Peyer's patch (tissue), 4 donors: Measurements from ENCODE around the gene MCOLN1. TPM values are rescaled to one million over a fixed set of nuclear protein-coding genes. Genes with fewer than 3 reads are reported as not detected.

Experiments
- DNase-seq, 3 donors: peaks; one replicate each; pipeline ENCODE4 v3.0.0-alpha.2; 2017 to 2019
- H3K27ac ChIP-seq, 4 donors: fragments of 200-600 bp; sonication (generic); one replicate each; pipeline ENCODE4 v1.5.1; 2016 to 2019
- H3K27me3 ChIP-seq, 2 donors: fragments of 200-600 bp; sonication (generic); one replicate each; pipeline ENCODE4 v1.5.1; 2019
- H3K36me3 ChIP-seq, 3 donors: fragments of 200-600 bp; sonication (generic); one replicate each; pipeline ENCODE4 v1.5.1; 2016 to 2019
- H3K4me1 ChIP-seq, 4 donors: fragments of 200-600 bp; sonication (generic); one replicate each; pipeline ENCODE4 v1.5.1; 2016 to 2019
- H3K4me3 ChIP-seq, 4 donors: fragments of 200-600 bp; sonication (generic); 1 replicate in 3 of 4; 2 replicates in 1 of 4; pipeline ENCODE4 v1.5.1; 2016 to 2019; ENCODE audit warnings: mild to moderate bottlenecking in 1 of 4
- H3K9me3 ChIP-seq, 4 donors: fragments of 200-600 bp; sonication (generic); one replicate each; pipeline ENCODE4 v1.5.1; 2016 to 2019; ENCODE audit warnings: mild to moderate bottlenecking in 1 of 4
- CTCF ChIP-seq, 6 experiments: fragments of 450-650 bp in 4 of 6; fragments of 200-600 bp in 2 of 6; sonication (generic) in 1 of 6; IDR thresholded peaks; one replicate each; pipeline ENCODE4 v1.5.1; 2017 to 2019; ENCODE audit warnings: antibody characterized with exemption in 6 of 6, mild to moderate bottlenecking in 3 of 6, moderate library complexity in 1 of 6
- POLR2A ChIP-seq, 2 donors: fragments of 450-650 bp; IDR thresholded peaks; one replicate each; pipeline ENCODE4 v1.5.1; 2017; ENCODE audit warnings: antibody characterized with exemption in 2 of 2, mild to moderate bottlenecking in 2 of 2, moderate library complexity in 2 of 2
- total RNA-seq, 4 donors: library from RNA; depleted of rRNA; stranded (reverse); fragments of >200 nt; gene quantifications; one replicate each; pipeline ENCODE4 v1.1.0, GENCODE V29; 2016

Gene MCOLN1
- total RNA-seq, 4 donors from 2014 or later = 18.0 to 37.1 (median 21.9) TPM

- peaks cover 0 to 33% (median 0%) of the 10 kb centered on the region in 3 donors for H3K36me3 ChIP-seq
- H3K4me1 ChIP-seq = peaks cover 0 to 22% (median 9%) of the 10 kb centered on the region in 4 donors
- TF ChIP-seq POLR2A (IDR thresholded peaks at IDR 0.05) = no peak
- no peak for TF ChIP-seq CTCF (IDR thresholded peaks at IDR 0.05)
- H3K4me3 ChIP-seq = peak overlapping the region; percentile 56 to 93 (median 82)
- peak overlapping the region in 3 of 4 donors; percentile 33 to 77 (median 45) for H3K27ac ChIP-seq
- H3K27me3 ChIP-seq = no peaks in the 10 kb centered on the region
- no peak for DNase-seq
- no peaks in the 10 kb centered on the region for H3K9me3 ChIP-seq
Observed at GRCh38 chr19:7522923-7523667, 671 bp downstream of the MCOLN1 start.

GRCh38 chr19:7524523-7524922 is 2.1 kb downstream of the MCOLN1 start:
- Histone ChIP-seq H3K4me3 (no peak overlapping the region), H3K36me3 (peaks cover 0 to 43% (median 0%) of the 10 kb centered on the region in 3 donors), H3K9me3 (no peaks in the 10 kb centered on the region), H3K4me1 (peaks cover 0 to 22% (median 9%) of the 10 kb centered on the region in 4 donors), H3K27ac (no peak overlapping the region), H3K27me3 (no peaks in the 10 kb centered on the region)
- TF ChIP-seq POLR2A (IDR thresholded peaks at IDR 0.05) (no peak), CTCF (IDR thresholded peaks at IDR 0.05) (no peak)
- no peak for DNase-seq

- peaks cover 0 to 22% (median 9%) of the 10 kb centered on the region in 4 donors for H3K4me1 ChIP-seq
- no peaks in the 10 kb centered on the region for H3K27me3 ChIP-seq
- peaks cover 0 to 43% (median 0%) of the 10 kb centered on the region in 3 donors for H3K36me3 ChIP-seq
- H3K4me3 ChIP-seq = no peak overlapping the region
- no peak for DNase-seq
- H3K9me3 ChIP-seq = no peaks in the 10 kb centered on the region
- TF ChIP-seq CTCF (IDR thresholded peaks at IDR 0.05) = no peak
- no peak overlapping the region for H3K27ac ChIP-seq
Observed at GRCh38 chr19:7524992-7525739, 2.7 kb downstream of the MCOLN1 start.

GRCh38 chr19:7526059-7526929 is 3.9 kb downstream of the MCOLN1 start:
- Histone ChIP-seq H3K36me3 (peaks cover 0 to 48% (median 0%) of the 10 kb centered on the region in 3 donors), H3K4me1 (peaks cover 0 to 22% (median 9%) of the 10 kb centered on the region in 4 donors), H3K9me3 (no peaks in the 10 kb centered on the region), H3K27me3 (no peaks in the 10 kb centered on the region), H3K27ac (no peak overlapping the region), H3K4me3 (no peak overlapping the region)
- no peak for TF ChIP-seq POLR2A (IDR thresholded peaks at IDR 0.05)
- DNase-seq = no peak

- Histone ChIP-seq H3K27me3 (no peaks in the 10 kb centered on the region), H3K4me3 (no peak overlapping the region), H3K36me3 (peaks cover 0 to 48% (median 0%) of the 10 kb centered on the region in 3 donors), H3K4me1 (peaks cover 0 to 15% (median 8%) of the 10 kb centered on the region in 4 donors), H3K9me3 (no peaks in the 10 kb centered on the region), H3K27ac (no peak overlapping the region)
- TF ChIP-seq POLR2A (IDR thresholded peaks at IDR 0.05) (no peak), CTCF (IDR thresholded peaks at IDR 0.05) (no peak)
- peak in 1 of 3 donors; percentile 43 for DNase-seq
Observed at GRCh38 chr19:7527516-7528191, 5.2 kb downstream of the MCOLN1 start.
